GM11168 (cell line): ENCODE results near the gene KCNJ14.
"Not testable (repeated sequence)": the region's sequence is repeated elsewhere in the genome, so short reads cannot be mapped to it uniquely, and the experiment has no call there.

Experiments
- in situ Hi-C: fragments of 300-500 bp; cut with MboI; formaldehyde crosslinking; loops from one replicate; pipeline ENCODE4 v1.12.0; 2022; ENCODE audit warnings: low sequenced_read_pairs; ENCODE audit not compliant: unreplicated experiment

The KCNJ14 gene

GRCh38 chr19:48484931-48485612 lies 29.7 kb downstream of the KCNJ14 start:
- in situ Hi-C loops: no loop called here

DNA sequence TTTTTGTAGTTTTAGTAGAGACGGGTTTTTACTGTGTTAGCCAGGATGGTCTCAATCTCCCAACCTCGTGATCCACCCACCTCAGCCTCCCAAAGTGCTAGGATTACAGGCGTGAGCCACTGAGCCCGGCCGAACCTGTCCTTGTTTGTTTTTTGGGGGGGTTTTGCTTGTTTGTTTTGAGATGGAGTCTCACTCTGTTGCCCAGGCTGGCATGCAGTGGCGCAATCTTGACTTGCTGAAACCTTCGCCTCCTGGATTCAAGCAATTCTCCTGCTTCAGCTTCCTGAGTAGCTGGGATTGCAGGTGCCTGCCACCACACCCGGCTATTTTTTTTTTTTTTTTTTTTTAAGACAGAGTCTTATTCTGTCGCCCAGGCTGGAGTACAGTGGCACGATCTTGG lies 31.3 kb downstream of the KCNJ14 start:
- in situ Hi-C loops: not testable (repeated sequence)

- in situ Hi-C loops: no loop called here
Measured at GRCh38 chr19:48487544-48487943, 32.2 kb downstream of the KCNJ14 start.

DNA sequence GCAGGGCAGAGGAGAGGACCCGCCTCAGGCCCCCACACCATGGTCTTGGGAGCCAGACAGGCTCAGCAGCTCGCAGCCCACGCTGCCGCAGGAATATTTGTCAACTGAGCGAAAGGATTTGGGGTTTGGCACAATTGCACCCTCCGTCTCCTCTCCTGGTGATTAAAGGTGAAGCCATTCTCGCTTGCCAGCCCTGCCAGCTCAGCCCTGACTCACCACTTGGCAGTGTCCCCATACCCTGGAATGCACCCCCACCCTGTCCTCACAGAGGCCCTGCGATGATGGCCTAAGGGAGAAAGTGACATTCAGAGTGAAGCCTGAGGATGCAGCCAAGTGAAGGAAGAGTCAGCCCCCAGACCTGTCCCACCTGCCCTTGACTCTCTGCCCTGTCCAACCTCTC lies 32.6 kb downstream of the KCNJ14 start:
- in situ Hi-C loops: no loop called here

GRCh38 chr19:48488478-48488877 lies 33.1 kb downstream of the KCNJ14 start:
- in situ Hi-C loops: not testable (repeated sequence)

DNA sequence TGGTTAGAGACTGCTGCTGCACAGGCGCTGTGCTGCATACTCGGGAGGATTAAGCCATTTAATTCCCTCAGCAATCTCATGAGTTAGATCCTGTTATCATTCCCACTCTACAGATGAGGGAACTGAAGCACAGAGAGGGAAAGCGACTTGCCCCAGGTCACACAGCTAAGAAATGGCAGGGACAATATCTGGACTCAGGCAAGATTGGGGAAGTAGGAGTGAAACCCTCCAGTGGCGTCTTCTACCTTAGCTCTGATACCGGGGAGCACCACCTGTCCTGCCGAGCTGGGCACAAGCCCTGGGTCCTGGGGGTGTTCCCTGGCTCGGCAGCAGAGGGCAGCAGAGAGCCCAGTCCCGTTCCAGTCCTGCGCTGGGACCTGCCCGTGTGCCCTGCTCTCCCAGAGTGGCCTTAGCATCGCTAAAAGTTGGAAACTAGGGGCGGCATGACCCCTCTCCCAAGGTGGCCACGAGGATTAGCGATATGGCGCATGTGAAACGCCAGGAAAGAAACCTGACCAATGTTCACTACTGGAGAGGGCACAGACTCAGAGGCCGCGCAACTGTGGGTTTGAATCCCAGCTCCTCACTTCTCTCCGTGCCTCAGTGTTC lies 34.3 kb downstream of the KCNJ14 start:
- in situ Hi-C loops: no loop called here

DNA sequence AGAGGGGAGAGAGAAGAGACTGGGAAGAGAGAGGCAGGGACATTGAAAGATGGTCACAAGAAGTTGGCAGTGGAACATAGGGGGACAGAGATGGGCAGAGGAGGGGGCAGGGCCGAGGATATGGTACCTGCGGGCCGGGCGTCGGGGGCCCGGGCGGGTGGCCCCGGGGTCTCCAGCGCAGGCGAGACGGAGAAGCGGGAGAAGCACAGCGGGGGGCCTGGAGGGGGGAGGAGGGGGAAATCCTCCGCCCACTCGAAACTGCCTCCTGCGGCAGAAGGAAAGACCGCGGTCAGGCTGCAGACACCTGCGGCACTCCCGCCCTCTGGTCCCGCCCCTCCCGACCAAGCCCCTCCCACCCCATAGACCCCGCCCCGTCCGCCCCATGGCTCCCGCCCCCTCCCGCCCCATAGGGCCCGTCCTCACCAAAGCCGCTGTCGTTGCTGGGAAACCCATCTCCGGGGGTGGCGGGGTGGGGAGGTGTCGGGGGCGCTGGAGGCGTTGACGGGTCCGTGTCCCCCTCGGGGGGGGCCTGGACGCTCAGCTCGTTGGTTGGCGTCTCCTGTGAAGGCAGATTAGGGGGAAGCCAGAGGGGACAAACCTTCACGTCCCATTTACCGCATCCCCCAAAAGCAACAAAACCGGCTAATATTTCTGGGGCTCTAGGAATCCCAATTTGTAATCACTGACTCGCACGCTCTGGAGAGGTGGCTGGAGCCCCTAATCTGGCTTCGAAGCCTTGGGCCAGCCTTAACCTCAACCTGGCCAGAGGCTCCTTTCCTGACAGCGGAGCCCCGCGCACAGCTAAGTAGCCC lies 35.8 kb downstream of the KCNJ14 start:
- in situ Hi-C loops: no loop called here

- in situ Hi-C loops: no loop called here
Measured at GRCh38 chr19:48491793-48492123, 36.4 kb downstream of the KCNJ14 start.

GRCh38 chr19:48492925-48493717 lies 37.7 kb downstream of the KCNJ14 start:
- in situ Hi-C loops: no loop called here

- in situ Hi-C loops: no loop called here
Measured at GRCh38 chr19:48493718-48494401, 38.5 kb downstream of the KCNJ14 start.

- in situ Hi-C loops: no loop called here
Measured at GRCh38 chr19:48495396-48495795, 40.0 kb downstream of the KCNJ14 start.

DNA sequence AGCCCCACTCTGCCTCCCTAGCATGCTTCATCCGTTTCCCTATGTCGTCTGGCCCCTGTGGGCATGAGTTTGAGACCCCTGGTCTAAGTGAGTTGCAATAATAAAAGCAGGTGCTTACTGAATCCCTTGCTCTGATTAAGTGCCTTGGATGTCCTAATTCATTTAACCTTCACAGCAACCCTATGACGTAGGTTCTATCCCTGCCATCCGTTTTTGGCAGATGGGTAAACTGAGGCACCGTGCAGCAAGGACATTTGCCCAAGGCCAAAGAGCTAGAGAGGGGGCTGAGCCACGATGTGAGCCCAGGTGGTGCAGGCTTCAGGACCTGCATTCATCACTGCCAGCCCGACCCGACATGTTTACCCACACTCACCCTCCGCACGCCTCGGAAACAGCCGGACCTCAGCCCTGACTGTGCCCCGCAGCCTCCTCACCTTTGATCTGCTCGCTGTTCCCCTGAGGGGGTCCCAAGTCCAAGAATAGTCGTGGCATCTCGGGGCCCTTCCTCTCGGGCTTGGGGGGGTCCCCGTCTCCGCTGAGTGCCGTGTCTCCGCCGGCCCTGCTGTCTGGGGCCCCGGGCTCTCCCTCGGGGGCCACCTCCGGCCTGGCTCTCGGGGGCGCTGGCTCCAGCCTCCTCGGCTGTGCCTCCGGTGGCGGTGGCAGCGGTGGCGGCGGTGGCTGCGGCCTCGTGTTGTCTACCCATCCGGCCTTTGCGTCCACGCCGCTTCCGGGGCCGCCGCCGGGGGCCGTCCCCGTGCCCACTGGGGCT lies 41.8 kb downstream of the KCNJ14 start:
- in situ Hi-C loops: no loop called here

DNA sequence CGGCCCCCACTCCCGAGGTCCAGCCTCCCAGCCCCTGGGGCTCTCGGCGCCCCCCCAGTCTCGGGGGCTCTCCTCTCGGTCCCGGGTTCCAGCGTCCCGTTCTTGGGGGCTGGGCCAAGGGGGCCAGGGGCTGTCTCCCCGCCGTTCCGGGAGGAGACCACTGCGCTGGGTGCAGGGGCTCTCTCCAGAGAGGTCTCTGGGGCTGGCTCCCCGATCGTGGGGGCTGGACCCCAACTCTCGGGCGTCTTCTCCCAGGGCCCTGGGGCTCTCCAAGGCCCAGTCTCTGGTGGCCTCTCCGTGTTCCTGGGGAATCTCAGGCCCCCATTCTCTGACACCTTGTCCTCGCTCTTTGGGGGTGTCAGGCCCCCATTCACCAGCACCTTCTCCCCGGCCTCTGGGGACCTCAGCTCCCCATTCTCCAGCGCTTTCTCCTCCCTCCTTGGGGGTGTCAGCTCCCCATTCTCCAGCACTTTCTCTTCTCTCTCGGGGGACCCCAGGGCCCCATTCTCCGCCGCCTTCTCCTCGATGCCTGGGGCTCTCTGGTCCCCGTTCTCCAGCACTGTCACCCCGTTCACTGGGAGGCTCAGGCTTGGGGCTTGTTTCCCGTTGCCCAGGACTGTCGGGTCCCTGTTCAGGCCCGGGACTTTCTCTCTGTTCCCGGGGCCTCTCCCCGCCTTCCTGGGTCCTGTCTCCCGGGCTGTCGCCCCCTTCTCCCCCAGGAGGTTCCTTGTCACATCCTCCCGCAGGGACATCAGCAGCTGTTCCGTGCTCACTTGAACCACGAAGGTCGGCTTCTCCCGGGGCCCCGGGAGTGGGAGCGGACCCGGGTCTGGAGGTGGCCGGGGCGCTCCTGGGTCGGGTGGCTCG lies 42.6 kb downstream of the KCNJ14 start:
- in situ Hi-C loops: no loop called here

DNA sequence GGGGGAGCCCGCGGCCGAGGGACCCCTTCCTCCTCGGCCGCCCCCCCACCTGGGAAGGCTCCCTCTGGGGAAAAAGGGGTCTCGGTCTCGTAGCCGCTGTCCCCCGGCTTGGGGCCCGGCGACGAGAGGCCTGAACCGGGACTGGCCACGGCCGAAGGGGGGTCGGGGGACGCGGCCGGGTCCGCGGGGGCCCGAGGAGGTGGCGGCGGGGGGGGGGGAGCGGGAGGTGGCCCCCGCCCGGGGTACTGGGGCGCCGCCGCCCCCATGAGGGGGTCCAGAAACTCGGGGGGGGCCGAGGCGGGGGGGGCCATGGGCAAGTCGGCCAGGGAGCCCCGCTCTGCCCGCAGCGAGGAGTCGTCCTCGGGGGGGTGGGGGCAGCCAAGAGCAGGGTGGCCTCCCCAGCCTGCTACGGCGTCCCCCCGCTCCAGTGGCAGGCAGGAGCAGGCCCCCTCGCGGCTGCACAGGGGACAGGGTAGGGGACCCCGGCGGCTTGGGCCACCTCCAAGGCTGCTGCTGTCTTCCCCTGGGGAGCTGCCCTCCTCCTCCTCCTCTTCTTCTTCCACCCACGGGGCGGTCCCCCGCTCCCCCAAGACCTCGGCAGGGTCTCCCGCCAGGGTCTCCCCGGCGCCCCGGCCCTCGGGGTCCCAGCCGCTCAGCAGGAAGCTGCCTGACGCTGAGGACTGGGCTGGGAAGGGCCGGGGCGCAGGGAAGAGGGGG lies 43.4 kb downstream of the KCNJ14 start:
- in situ Hi-C loops: no loop called here

GRCh38 chr19:48499316-48500090 lies 44.1 kb downstream of the KCNJ14 start:
- in situ Hi-C loops: loop anchor here (10.0 kb wide), 1 partner anchor 85 kb away; no protein-coding TSS in a partner anchor

- in situ Hi-C loops: loop anchor here (10.0 kb wide), 1 partner anchor 84 kb away; no protein-coding TSS in a partner anchor
Measured at GRCh38 chr19:48500830-48501493, 45.6 kb downstream of the KCNJ14 start.
